HG03280 (cell line): ENCODE data around the gene SLC26A9.

Experiments
- ATAC-seq: cut with Tn5 transposase; IDR thresholded peaks from one replicate; pipeline ENCODE4 v1.9.1; 2021; ENCODE audit warnings: mild to moderate bottlenecking, moderate library complexity; ENCODE audit not compliant: unreplicated experiment

Gene SLC26A9

DNA sequence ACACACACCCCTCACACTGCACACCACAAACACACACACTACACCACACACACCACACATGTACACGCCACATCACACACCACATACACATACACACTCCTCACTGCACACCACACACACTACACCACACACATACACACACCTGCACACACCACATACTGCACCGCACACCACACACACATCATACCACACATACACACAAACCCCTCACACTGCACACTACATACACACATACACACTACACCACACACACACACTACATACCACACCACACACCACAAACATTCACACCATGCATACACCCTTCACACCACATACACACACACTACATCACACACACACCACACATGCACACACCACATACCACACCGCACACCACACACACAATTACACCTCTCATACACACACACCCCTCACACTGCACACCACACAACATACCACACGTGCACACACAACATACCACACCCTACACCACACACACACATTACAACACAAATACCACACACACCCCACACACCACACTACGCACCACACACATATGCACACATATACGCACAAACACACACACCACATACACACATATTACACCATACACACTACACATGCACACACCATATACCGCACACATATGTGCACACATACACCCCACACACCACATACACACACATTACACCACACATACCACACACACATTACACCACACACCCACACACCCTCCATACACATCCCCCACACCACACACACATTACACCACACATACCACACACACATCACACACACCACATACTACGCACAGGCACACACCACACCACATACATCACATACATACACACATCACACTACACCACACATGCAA lies 30.3 kb upstream of the SLC26A9 start:
- ATAC-seq = no peak

DNA sequence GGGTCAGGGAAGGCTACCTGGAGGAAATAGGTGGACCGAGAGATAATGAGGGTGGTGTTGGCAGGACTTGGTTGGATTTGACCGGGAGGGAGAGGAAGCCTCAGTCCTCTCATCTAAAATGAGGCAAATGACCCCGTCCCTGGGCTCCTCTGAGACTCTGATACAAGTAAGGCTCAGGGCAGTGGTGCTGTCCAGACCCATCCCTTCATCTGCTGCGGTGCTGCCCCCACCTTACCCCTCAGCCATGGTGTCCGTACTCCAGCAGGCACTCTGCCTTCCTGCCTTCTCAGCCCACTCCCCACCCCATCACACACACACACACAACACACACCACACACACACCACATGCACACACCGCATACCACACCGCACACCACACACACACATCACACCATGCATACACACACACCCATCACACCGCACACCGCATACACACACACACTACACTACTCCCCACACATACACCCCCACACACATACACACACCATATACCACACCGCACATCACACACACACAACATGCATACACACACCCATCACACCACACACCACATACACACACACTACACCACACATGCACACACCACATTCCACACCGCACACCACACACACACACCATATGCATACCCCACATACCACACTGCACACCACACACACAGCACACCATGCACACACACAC lies 29.4 kb upstream of the SLC26A9 start:
- ATAC-seq = no peak

- ATAC-seq = no peak
Observed at GRCh38 chr1:205972081-205972480, 28.8 kb upstream of the SLC26A9 start.

- ATAC-seq = no peak
Observed at GRCh38 chr1:205971082-205971481, 27.8 kb upstream of the SLC26A9 start.

DNA sequence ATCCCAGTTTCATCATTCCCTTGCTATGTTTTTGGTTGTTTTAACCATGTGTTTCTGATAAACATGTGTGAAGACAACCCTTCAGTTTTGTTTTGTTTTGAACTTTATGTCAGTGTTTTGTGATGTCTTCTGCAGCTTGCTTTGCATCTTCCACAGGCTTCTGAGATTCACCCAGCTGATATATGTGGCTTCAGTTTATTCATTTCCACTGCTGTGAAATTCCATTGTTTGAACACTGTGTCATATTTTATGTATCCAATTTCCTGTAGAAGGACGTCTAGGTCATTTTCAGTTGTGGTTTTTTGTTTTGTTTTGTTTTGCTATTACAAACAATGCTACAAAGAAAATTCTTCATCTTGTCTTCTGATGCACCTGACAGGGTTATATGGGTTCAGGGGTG lies 27.2 kb upstream of the SLC26A9 start:
- no peak for ATAC-seq

- no peak for ATAC-seq
Observed at GRCh38 chr1:205969229-205969628, 26.0 kb upstream of the SLC26A9 start.

GRCh38 chr1:205967554-205968335 lies 24.5 kb upstream of the SLC26A9 start:
- ATAC-seq = no peak

DNA sequence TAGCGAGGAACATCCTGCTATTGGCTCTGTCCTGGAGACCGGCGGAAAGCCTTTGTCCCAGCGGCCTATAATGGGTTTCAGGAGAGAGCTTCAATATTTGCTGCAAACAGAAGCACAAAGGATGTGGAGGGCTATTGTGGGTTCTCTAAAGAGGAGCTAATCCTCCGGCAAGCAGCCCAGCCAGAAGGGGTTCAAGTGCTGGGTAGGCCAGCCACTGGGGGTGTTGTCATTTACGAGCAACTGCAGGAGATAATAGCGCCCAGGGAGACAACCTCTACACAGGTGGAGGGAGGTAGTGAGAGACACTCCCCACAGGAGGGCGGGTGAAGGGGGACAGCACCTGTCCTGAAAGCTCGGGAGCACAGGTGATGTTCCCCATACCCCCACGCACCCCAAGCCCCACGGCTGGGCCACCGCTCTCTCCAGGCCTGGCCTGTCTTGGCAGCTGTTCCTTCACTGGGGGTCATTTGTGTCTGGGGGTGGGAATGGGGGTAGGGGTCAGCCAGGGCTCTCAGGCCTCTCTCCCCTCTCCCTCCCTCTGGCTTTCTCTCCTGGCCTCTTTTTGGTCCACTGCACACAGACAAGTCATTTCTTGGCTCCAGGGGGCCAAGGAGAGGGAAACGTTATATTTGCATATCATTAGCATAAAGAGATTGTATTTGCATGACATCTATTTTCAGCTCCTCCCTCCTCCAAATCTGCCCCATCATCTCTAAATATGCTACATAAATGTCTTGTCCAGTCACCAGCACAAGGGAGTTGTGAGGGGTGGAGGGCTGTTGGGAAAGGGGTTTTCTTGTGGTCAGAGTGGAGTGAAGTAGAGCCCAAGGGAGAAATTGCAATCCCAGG lies 22.0 kb upstream of the SLC26A9 start:
- ATAC-seq = no peak

- no peak for ATAC-seq
Observed at GRCh38 chr1:205963352-205964155, 20.3 kb upstream of the SLC26A9 start.

GRCh38 chr1:205962821-205963221 lies 19.6 kb upstream of the SLC26A9 start:
- no peak for ATAC-seq

GRCh38 chr1:205961991-205962820 lies 18.9 kb upstream of the SLC26A9 start:
- no peak for ATAC-seq

GRCh38 chr1:205961405-205961804 lies 18.1 kb upstream of the SLC26A9 start:
- ATAC-seq = no peak

DNA sequence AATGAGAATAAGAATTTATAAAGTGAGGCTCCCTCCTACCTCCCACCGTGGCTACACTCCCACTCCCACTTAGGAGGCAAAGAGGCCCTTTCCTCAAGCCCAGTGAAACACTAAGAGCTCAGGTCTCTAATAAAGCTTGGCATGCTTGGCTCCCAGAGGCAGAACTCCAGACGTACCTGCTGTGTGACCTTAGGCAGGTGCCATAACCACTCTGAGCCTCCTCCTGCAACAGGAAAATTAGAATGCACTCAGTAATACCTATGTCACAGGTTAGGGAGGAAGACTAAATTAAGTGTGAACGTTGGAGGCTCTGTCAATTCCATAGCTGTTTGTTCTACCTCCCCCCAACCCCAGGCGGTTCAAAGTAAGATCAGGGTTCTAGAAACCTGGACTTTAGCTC lies 16.5 kb upstream of the SLC26A9 start:
- no peak for ATAC-seq

DNA sequence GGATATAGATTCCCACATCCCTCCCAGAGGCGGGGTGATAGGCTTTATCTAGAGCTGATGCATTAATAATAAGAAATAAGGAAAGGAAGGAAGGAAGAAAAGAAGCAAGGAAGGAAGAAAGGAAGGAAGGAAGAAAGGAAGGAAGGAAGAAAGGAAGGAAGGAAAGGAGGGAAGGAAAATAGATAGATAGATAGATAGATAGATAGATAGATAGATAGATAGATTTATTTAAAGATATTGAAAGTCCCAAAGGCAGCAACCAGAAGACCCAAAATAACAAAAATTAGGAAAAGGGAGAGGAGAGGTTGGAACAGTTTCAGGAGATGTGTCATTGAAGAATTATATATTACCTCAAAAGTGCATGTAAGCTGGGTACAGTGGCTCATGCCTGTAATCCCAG lies 12.2 kb upstream of the SLC26A9 start:
- ATAC-seq = no peak

DNA sequence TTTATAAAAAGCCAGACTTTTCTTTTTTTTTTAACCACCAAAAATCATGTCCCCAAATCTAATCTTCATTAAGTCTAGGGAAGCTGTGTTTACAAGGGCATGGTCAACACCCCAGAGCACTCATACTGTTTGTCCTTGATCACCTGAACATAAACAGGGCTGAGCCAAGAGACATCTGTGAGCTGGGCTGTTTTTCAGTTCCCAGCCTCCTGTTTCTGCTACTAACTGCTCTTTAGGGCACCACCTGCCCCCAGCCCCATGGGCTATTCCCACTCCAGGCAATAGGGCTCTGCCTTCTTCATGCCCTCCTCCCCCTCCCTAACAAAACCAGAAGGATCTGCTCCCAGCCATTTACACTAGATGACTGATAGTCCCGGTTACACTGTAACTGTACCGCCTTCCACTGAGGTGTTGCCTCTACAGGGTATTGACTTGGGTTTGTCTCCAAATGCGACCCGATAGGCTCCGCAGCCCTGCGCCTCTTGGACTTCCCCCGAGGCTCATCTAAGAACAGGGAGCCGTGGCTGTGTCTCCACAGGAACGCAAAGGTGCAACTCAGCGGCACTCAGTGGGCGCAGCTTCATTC lies 11.7 kb upstream of the SLC26A9 start:
- ATAC-seq = no peak

GRCh38 chr1:205951746-205952145 lies 8.5 kb upstream of the SLC26A9 start:
- ATAC-seq = no peak

DNA sequence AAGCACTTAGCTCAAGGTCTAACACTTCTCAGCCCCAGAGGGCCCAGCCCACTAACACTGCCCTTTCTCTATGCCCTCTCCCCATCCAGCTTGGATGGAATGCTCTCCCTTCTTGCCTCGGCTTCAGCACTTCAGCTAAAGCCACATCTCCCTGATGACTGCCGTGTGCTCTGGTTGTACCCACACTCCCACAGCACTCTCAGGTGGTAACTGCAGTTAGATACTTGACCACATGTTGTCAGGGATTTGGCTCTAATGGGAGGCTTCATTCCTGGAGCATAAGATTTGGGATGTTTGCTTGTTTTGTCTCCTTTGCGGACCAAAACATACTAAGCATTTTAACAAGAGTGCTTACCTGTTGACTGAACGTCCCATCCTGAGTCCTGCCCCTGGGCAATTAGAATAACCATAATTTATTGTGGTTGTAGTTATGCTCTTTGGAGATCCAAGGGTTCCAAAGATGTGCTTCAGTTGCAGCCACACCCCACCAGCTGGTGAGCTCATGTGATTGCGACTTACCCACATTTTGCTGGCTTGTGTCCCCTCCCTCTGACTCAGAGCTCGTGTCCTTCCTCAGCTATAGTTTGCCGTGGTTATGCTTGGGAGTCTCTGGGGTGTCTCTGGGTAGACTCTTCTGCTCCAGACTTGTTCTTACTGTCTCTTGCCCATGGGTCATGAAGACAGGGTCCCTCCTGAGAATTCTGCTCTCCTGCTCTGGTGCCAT lies 7.7 kb upstream of the SLC26A9 start:
- no peak for ATAC-seq

DNA sequence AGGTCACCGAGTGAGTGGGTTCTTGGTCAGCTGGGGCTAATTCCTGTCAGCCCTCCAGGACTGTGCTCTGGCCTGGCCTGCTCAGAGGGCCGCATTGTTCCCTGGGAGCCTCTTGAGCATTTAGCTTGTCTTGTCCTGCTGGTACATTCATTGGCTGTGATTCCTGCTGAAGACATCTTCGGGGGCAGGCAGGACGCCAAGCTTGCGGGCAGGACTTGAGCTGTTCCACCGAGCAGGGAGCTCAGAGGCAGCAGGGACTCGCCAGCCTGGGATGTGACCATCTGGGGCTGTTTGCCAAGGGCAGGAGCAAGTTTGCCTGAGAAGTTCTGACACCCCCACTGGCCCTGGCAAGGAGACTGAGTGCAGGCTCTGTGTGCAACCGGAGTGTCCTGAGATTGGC lies 7.0 kb upstream of the SLC26A9 start:
- ATAC-seq = no peak
